22Rv1 (cell line): Measurements from ENCODE around the gene PLD1.

Source experiments
- ZFX ChIP-seq: fragments of 450-650 bp; IDR thresholded peaks from 2 replicates; pipeline ENCODE4 v1.6.1; 2017; ENCODE audit warnings: antibody characterized with exemption, borderline replicate concordance
- TF ChIP-seq, protein P1 (sequence below): fragments of 450-650 bp; IDR thresholded peaks from 2 replicates; pipeline ENCODE4 v1.5.1; 2017; ENCODE audit warnings: mild to moderate bottlenecking

DNA sequence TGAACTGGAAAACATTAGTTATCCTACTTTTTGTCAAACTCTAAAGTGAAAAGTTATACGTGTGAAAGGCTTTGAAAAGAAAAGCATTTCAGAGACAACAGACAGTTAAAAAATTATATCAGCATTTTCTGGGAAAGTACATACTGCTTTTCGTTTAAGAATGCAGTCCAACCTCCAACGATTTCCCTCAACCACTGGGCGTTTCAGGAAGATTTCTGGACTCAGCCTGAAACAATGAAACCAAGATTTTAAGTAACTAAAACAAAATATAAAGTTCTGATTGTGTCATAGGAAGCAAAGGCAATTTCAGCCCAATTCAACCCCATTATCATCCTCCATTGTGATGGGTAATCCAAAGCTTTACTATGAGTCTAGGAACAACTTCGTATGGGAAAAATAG is 110.7 kb downstream of the PLD1 start:
- TF ChIP-seq, protein P1, sequence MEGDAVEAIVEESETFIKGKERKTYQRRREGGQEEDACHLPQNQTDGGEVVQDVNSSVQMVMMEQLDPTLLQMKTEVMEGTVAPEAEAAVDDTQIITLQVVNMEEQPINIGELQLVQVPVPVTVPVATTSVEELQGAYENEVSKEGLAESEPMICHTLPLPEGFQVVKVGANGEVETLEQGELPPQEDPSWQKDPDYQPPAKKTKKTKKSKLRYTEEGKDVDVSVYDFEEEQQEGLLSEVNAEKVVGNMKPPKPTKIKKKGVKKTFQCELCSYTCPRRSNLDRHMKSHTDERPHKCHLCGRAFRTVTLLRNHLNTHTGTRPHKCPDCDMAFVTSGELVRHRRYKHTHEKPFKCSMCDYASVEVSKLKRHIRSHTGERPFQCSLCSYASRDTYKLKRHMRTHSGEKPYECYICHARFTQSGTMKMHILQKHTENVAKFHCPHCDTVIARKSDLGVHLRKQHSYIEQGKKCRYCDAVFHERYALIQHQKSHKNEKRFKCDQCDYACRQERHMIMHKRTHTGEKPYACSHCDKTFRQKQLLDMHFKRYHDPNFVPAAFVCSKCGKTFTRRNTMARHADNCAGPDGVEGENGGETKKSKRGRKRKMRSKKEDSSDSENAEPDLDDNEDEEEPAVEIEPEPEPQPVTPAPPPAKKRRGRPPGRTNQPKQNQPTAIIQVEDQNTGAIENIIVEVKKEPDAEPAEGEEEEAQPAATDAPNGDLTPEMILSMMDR = no peak
- TF ChIP-seq ZFX = no peak
